ENCODE results near the gene P3R3URF.

Gene P3R3URF

GRCh38 chr1:46136711-46137110 is 39.6 kb downstream of the P3R3URF start:
- no peak for FAIRE-seq
- no peak for DNase-seq (ENCODE audit: extremely low spot score, insufficient read length, low read depth)

- no peak for DNase-seq (ENCODE audit: extremely low spot score, insufficient read length, low read depth)
These were observed 41.5 kb downstream of the P3R3URF start for GRCh38 chr1:46134660-46135331.

GRCh38 chr1:46133781-46134350 is 42.4 kb downstream of the P3R3URF start:
- DNase-seq (ENCODE audit: extremely low spot score, insufficient read length, low read depth) (no peak), FAIRE-seq (no peak)

More at GRCh38 chr1:46134660-46135331, 41.5 kb downstream of the P3R3URF start:
- FAIRE-seq, result peak; percentile 15

- FAIRE-seq (no peak), DNase-seq (ENCODE audit: extremely low spot score, insufficient read length, low read depth) (peak; percentile 69)
These were observed 43.1 kb downstream of the P3R3URF start for GRCh38 chr1:46133181-46133658.

- peak; percentile 96 for DNase-seq (ENCODE audit: extremely low spot score, insufficient read length, low read depth)
- peak; percentile 98 for FAIRE-seq
These were observed 43.6 kb downstream of the P3R3URF start, which contains the start of gene PIK3R3 for GRCh38 chr1:46132529-46133180. TSS of gene PIK3R3 (minus strand) at chr1:46132629. CDS start at chr1:46131952, 677 bp downstream.

- DNase-seq (ENCODE audit: extremely low spot score, insufficient read length, low read depth), result no peak
These were observed 44.4 kb downstream of the P3R3URF start for GRCh38 chr1:46131712-46132528.

GRCh38 chr1:46131093-46131492 is 45.2 kb downstream of the P3R3URF start:
- FAIRE-seq (peak; percentile 69), DNase-seq (ENCODE audit: extremely low spot score, insufficient read length, low read depth) (no peak)

More at GRCh38 chr1:46131712-46132528, 44.4 kb downstream of the P3R3URF start:
- no peak for FAIRE-seq

GRCh38 chr1:46130606-46131005 is 45.7 kb downstream of the P3R3URF start:
- no peak for DNase-seq (ENCODE audit: extremely low spot score, insufficient read length, low read depth)
- FAIRE-seq, result no peak

- peak; percentile 5 for FAIRE-seq
These were observed 46.2 kb downstream of the P3R3URF start for GRCh38 chr1:46130121-46130520.

GRCh38 chr1:46128344-46128743 is 47.9 kb downstream of the P3R3URF start:
- DNase-seq (ENCODE audit: extremely low spot score, insufficient read length, low read depth) (no peak), FAIRE-seq (no peak)

More at GRCh38 chr1:46130121-46130520, 46.2 kb downstream of the P3R3URF start:
- no peak for DNase-seq (ENCODE audit: extremely low spot score, insufficient read length, low read depth)
